NCI-H2171 treated with DMSO at 0.1 percent for 48 hours (cell line): Measurements from ENCODE around the gene UNK.
A peak's percentile ranks its signal among the peaks of the same experiment; 100 is the strongest.
"Not testable (repeated sequence)": the region's sequence is repeated elsewhere in the genome, so short reads cannot be mapped to it uniquely, and the experiment has no call there.

Experiments
- DNase-seq: peaks from one replicate; lab custom pipeline; 2025; lab: John Stamatoyannopoulos, UW

UNK gene

GRCh38 chr17:75773121-75773807, 11.3 kb upstream of the UNK start:
- DNase-seq = no peak

- no peak for DNase-seq
Observed at GRCh38 chr17:75773808-75774470, 10.7 kb upstream of the UNK start.

- DNase-seq = no peak
Observed at GRCh38 chr17:75774471-75774990, 10.1 kb upstream of the UNK start.

GRCh38 chr17:75774991-75775668, 9.5 kb upstream of the UNK start:
- DNase-seq = peak; percentile 29

GRCh38 chr17:75776386-75777295, 8.0 kb upstream of the UNK start:
- peak; percentile 47 for DNase-seq

GRCh38 chr17:75777296-75777922, 7.2 kb upstream of the UNK start:
- DNase-seq = no peak

GRCh38 chr17:75778066-75778860, 6.3 kb upstream of the UNK start:
- not testable (repeated sequence) for DNase-seq

GRCh38 chr17:75778861-75779249, 5.8 kb upstream of the UNK start:
- peak; percentile 73 for DNase-seq

GRCh38 chr17:75779250-75779986, 5.2 kb upstream of the UNK start:
- DNase-seq = peak; percentile 100

GRCh38 chr17:75779987-75780889, 4.4 kb upstream of the UNK start:
- DNase-seq = no peak

- DNase-seq = peak; percentile 59
Observed at GRCh38 chr17:75783069-75783783, 1.4 kb upstream of the UNK start.

GRCh38 chr17:75783803-75784472, 668 bp upstream of the UNK start:
- no peak for DNase-seq

GRCh38 chr17:75785016-75785890, 647 bp downstream of the UNK start:
- peak; percentile 89 for DNase-seq

- DNase-seq = no peak
Observed at GRCh38 chr17:75791254-75791653, 6.6 kb downstream of the UNK start.

- DNase-seq = no peak
Observed at GRCh38 chr17:75793460-75793859, 8.9 kb downstream of the UNK start.

- no peak for DNase-seq
Observed at GRCh38 chr17:75795820-75796607, 11.4 kb downstream of the UNK start.
